Measurements from ENCODE around the gene SLC17A7. TPM values are rescaled to one million over a fixed set of nuclear protein-coding genes. Genes with fewer than 3 reads are reported as not detected.

Gene SLC17A7
- total and polyA plus RNA-seq, 9 donors: 0.15 to 2.5 (median 0.19) TPM; not detected in 2

GRCh38 chr19:49472936-49473335 lies 31.6 kb upstream of the SLC17A7 start:
- intact Hi-C loops (cut with DNase I): loop anchor here in 1 of 4 donors (10.0 kb wide), 1 partner anchor 212 kb away; the partner anchor contains the start of gene ADM5
- DNase-seq: no peak
- Histone ChIP-seq H3K9me3 (no peaks in the 10 kb centered on the region), H3K36me3 (no peaks in the 10 kb centered on the region), H3K27me3 (no peaks in the 10 kb centered on the region), H3K4me3 (no peak overlapping the region), H3K4me1 (ENCODE audit: insufficient read depth) (peaks cover 5% of the 10 kb centered on the region), H3K27ac (no peak overlapping the region)
- TF ChIP-seq CTCF (IDR thresholded peaks at IDR 0.05) (no peak), EP300 (IDR thresholded peaks at IDR 0.05) (no peak), POLR2A (IDR thresholded peaks at IDR 0.05) (no peak)
- 65 to 72% (median 71%) methylated on average over 9 of the region's 9 CpGs for WGBS, 3 donors

GRCh38 chr19:49470615-49470978 lies 29.3 kb upstream of the SLC17A7 start:
- H3K27me3 ChIP-seq: no peaks in the 10 kb centered on the region
- H3K4me1 ChIP-seq (ENCODE audit: insufficient read depth): peaks cover 5% of the 10 kb centered on the region
- no peak for DNase-seq
- no peak for TF ChIP-seq POLR2A (IDR thresholded peaks at IDR 0.05)
- TF ChIP-seq CTCF (IDR thresholded peaks at IDR 0.05): no peak
- no peak for TF ChIP-seq EP300 (IDR thresholded peaks at IDR 0.05)
- WGBS, 3 donors: 80 to 86% (median 84%) methylated on average over 8 of the region's 8 CpGs
- H3K27ac ChIP-seq: no peak overlapping the region
- no peak overlapping the region for H3K4me3 ChIP-seq
- intact Hi-C loops (cut with DNase I): loop anchor here in 1 of 4 donors (10.0 kb wide), 1 partner anchor 214 kb away; the partner anchor contains the start of gene ADM5
- H3K36me3 ChIP-seq: no peaks in the 10 kb centered on the region
- H3K9me3 ChIP-seq: no peaks in the 10 kb centered on the region

GRCh38 chr19:49469828-49470614 lies 28.7 kb upstream of the SLC17A7 start:
- Histone ChIP-seq H3K4me1 (ENCODE audit: insufficient read depth) (peaks cover 5% of the 10 kb centered on the region), H3K9me3 (no peaks in the 10 kb centered on the region), H3K27me3 (no peaks in the 10 kb centered on the region), H3K27ac (no peak overlapping the region), H3K4me3 (no peak overlapping the region), H3K36me3 (no peaks in the 10 kb centered on the region)
- intact Hi-C loops (cut with DNase I): loop anchor here in 1 of 4 donors (10.0 kb wide), 1 partner anchor 215 kb away; the partner anchor contains the start of gene ADM5
- TF ChIP-seq CTCF (IDR thresholded peaks at IDR 0.05) (no peak), POLR2A (IDR thresholded peaks at IDR 0.05) (no peak), EP300 (IDR thresholded peaks at IDR 0.05) (no peak)
- DNase-seq: no peak
- WGBS, 3 donors: 88 to 94% (median 91%) methylated on average over 25 of the region's 25 CpGs

GRCh38 chr19:49468746-49469447 lies 27.6 kb upstream of the SLC17A7 start:
- Histone ChIP-seq H3K36me3 (no peaks in the 10 kb centered on the region), H3K4me1 (ENCODE audit: insufficient read depth) (peaks cover 2% of the 10 kb centered on the region), H3K4me3 (no peak overlapping the region), H3K9me3 (no peaks in the 10 kb centered on the region), H3K27ac (no peak overlapping the region), H3K27me3 (no peaks in the 10 kb centered on the region)
- DNase-seq: peak in 1 of 5 donors; percentile 83
- TF ChIP-seq EP300 (IDR thresholded peaks at IDR 0.05) (no peak), CTCF (IDR thresholded peaks at IDR 0.05) (no peak), POLR2A (IDR thresholded peaks at IDR 0.05) (no peak)
- intact Hi-C loops (cut with DNase I): no loop called here
- 59 to 63% (median 62%) methylated on average over 15 of the region's 15 CpGs for WGBS, 3 donors

Measured in ovary (tissue), 9 donors.